Neural progenitor cell (in vitro differentiated cells): ENCODE results near the gene RPL7L1. TPM values are rescaled to one million over a fixed set of nuclear protein-coding genes. Genes with fewer than 3 reads are reported as not detected.

Experiments used
- DNase-seq: peaks from one replicate; pipeline ENCODE4 v3.0.0-alpha.2; 2016; ENCODE audit warnings: low spot score
- H2AFZ ChIP-seq: fragments of 200-600 bp; sonication (generic); replicated peaks from 2 replicates; pipeline ENCODE4 v1.6.1; 2016; ENCODE audit warnings: antibody characterized with exemption
- H3F3A ChIP-seq: fragments of 200-600 bp; sonication (generic); 2 replicates; pipeline ENCODE4 v1.6.1; 2016; ENCODE audit warnings: antibody characterized with exemption, low read depth
- H3K27ac ChIP-seq: fragments of 200-600 bp; sonication (generic); 2 replicates; pipeline ENCODE4 v1.5.1; 2016; ENCODE audit warnings: mild to moderate bottlenecking
- H3K27me3 ChIP-seq: fragments of 200-600 bp; sonication (generic); 2 replicates; pipeline ENCODE4 v1.6.1; 2016; ENCODE audit warnings: mild to moderate bottlenecking, moderate library complexity
- H3K36me3 ChIP-seq: fragments of 200-600 bp; sonication (generic); 2 replicates; pipeline ENCODE4 v1.5.1; 2016
- H3K4me1 ChIP-seq: fragments of 200-600 bp; sonication (generic); 2 replicates; pipeline ENCODE4 v1.6.1; 2016; ENCODE audit warnings: mixed run types
- H3K4me2 ChIP-seq: fragments of 200-600 bp; sonication (generic); 2 replicates; pipeline ENCODE4 v1.6.1; 2016
- H3K4me3 ChIP-seq: fragments of 200-600 bp; sonication (generic); 2 replicates; pipeline ENCODE4 v1.5.1; 2016
- H3K79me2 ChIP-seq: fragments of 200-600 bp; sonication (generic); 2 replicates; pipeline ENCODE4 v1.6.1; 2016; ENCODE audit warnings: low read depth
- H3K9ac ChIP-seq: fragments of 200-600 bp; sonication (generic); 2 replicates; pipeline ENCODE4 v1.6.1; 2016
- H3K9me3 ChIP-seq: fragments of 200-600 bp; sonication (generic); 2 replicates; pipeline ENCODE4 v1.5.1; 2016; ENCODE audit warnings: low read depth
- H4K20me1 ChIP-seq: fragments of 200-600 bp; sonication (generic); 2 replicates; pipeline ENCODE4 v1.6.1; 2016; ENCODE audit warnings: low read depth
- H3K27ac Mint-ChIP-seq: 3 replicates; pipeline ENCODE4 v1.8.0; 2021; ENCODE audit warnings: mixed read lengths
- H3K27me3 Mint-ChIP-seq: 2 replicates; pipeline ENCODE4 v1.8.0; 2022; ENCODE audit warnings: low read depth, mild to moderate bottlenecking, inconsistent platforms, moderate library complexity, mixed read lengths; ENCODE audit not compliant: insufficient read depth
- H3K36me3 Mint-ChIP-seq: 3 replicates; pipeline ENCODE4 v1.8.0; 2021; ENCODE audit warnings: mixed read lengths
- H3K4me1 Mint-ChIP-seq: 3 replicates; pipeline ENCODE4 v1.8.0; 2021; ENCODE audit warnings: mixed read lengths
- H3K4me3 Mint-ChIP-seq: 3 replicates; pipeline ENCODE4 v1.8.0; 2021; ENCODE audit warnings: mild to moderate bottlenecking, moderate library complexity, mixed read lengths
- H3K9me3 Mint-ChIP-seq: 3 replicates; pipeline ENCODE4 v1.8.0; 2020; ENCODE audit warnings: mixed read lengths
- CTCF ChIP-seq: fragments of 200-600 bp; sonication (generic); IDR thresholded peaks from 2 replicates; pipeline ENCODE4 v1.5.1; 2017; ENCODE audit warnings: antibody characterized with exemption, mild to moderate bottlenecking
- EZH2 ChIP-seq: fragments of 200-600 bp; sonication (generic); IDR thresholded peaks from 2 replicates; pipeline ENCODE4 v1.6.1; 2017; ENCODE audit warnings: antibody characterized with exemption, mild to moderate bottlenecking, moderate library complexity
- EZH2phosphoT487 ChIP-seq: fragments of 200-600 bp; sonication (generic); IDR thresholded peaks from 2 replicates; pipeline ENCODE4 v1.6.1; 2017; ENCODE audit warnings: antibody characterized with exemption
- total RNA-seq: library from RNA; depleted of rRNA; stranded (reverse); fragments of >200 nt; gene quantifications from 2 replicates; pipeline ENCODE4 v1.2.3, GENCODE V29; 2015; ENCODE audit warnings: low replicate concordance

The RPL7L1 gene
- 92.0 and 106 TPM in 2 replicates for total RNA-seq

- Histone ChIP-seq H3K36me3 (peaks cover 6% of the 10 kb centered on the region), H3K4me2 (peak within 1 kb of the TSS; percentile 77), H3K27me3 (no peaks in the 10 kb centered on the region), H3K9me3 (no peaks in the 10 kb centered on the region), H3K4me3 (peak within 1 kb of the TSS; percentile 86), H4K20me1 (no peaks in the 10 kb centered on the region), H3K79me2 (peaks cover 46% of the 10 kb centered on the region), H3F3A (peaks cover 30% of the 10 kb centered on the region), H2AFZ (peak within 1 kb of the TSS; percentile 94), H3K27ac (peak within 1 kb of the TSS; percentile 79), H3K9ac (peak within 1 kb of the TSS; percentile 97), H3K4me1 (peaks cover 4% of the 10 kb centered on the region)
- TF ChIP-seq EZH2 = peak; percentile 38
- no peak for TF ChIP-seq EZH2phosphoT487
- TF ChIP-seq CTCF = peak; percentile 24
- DNase-seq = peak; percentile 89
- Mint-ChIP-seq H3K4me1 (peaks cover 13% of the 10 kb centered on the region), H3K9me3 (no peaks in the 10 kb centered on the region), H3K27ac (peak within 1 kb of the TSS; percentile 100), H3K27me3 (peaks cover 5% of the 10 kb centered on the region), H3K4me3 (peak within 1 kb of the TSS; percentile 99), H3K36me3 (peaks cover 16% of the 10 kb centered on the region)
These were observed at the start of gene RPL7L1 for GRCh38 chr6:42879372-42880239. TSS of gene RPL7L1 (plus strand) at chr6:42879616. CDS start at chr6:42879911, 295 bp downstream.

GRCh38 chr6:42831237-42831636 lies 48.2 kb upstream of the RPL7L1 start:
- H2AFZ ChIP-seq = no peak overlapping the region
- Mint-ChIP-seq H3K9me3 (no peaks in the 10 kb centered on the region), H3K36me3 (peaks cover 23% of the 10 kb centered on the region), H3K4me1 (no peaks in the 10 kb centered on the region), H3K27me3 (no peaks in the 10 kb centered on the region), H3K4me3 (no peak overlapping the region), H3K27ac (no peak overlapping the region)
- DNase-seq = no peak
- no peaks in the 10 kb centered on the region for H4K20me1 ChIP-seq
- no peaks in the 10 kb centered on the region for H3K36me3 ChIP-seq
- no peak overlapping the region for H3K9ac ChIP-seq
- H3K79me2 ChIP-seq = no peaks in the 10 kb centered on the region
- H3K4me1 ChIP-seq = no peaks in the 10 kb centered on the region
- no peak for TF ChIP-seq CTCF
- no peak for TF ChIP-seq EZH2phosphoT487
- no peak for TF ChIP-seq EZH2
- no peak overlapping the region for H3K4me3 ChIP-seq
- no peak overlapping the region for H3K27ac ChIP-seq
- H3F3A ChIP-seq = no peaks in the 10 kb centered on the region
- H3K9me3 ChIP-seq = no peaks in the 10 kb centered on the region
- H3K27me3 ChIP-seq = no peaks in the 10 kb centered on the region
- H3K4me2 ChIP-seq = no peak overlapping the region

- Mint-ChIP-seq H3K9me3 (no peaks in the 10 kb centered on the region), H3K27me3 (no peaks in the 10 kb centered on the region), H3K4me1 (no peaks in the 10 kb centered on the region), H3K27ac (no peak overlapping the region), H3K36me3 (peaks cover 15% of the 10 kb centered on the region), H3K4me3 (no peak overlapping the region)
- Histone ChIP-seq H4K20me1 (no peaks in the 10 kb centered on the region), H3K27ac (no peak overlapping the region), H3F3A (no peaks in the 10 kb centered on the region), H3K4me3 (no peak overlapping the region), H2AFZ (no peak overlapping the region), H3K4me2 (no peak overlapping the region), H3K9me3 (no peaks in the 10 kb centered on the region), H3K27me3 (no peaks in the 10 kb centered on the region), H3K9ac (no peak overlapping the region), H3K4me1 (no peaks in the 10 kb centered on the region), H3K36me3 (no peaks in the 10 kb centered on the region), H3K79me2 (no peaks in the 10 kb centered on the region)
- TF ChIP-seq EZH2 = no peak
- no peak for TF ChIP-seq CTCF
- no peak for TF ChIP-seq EZH2phosphoT487
- no peak for DNase-seq
These were observed 45.4 kb upstream of the RPL7L1 start for GRCh38 chr6:42834056-42834455.
